GM23338 (cell line): ENCODE results near the gene ABCC6. TPM values are rescaled to one million over a fixed set of nuclear protein-coding genes. Genes with fewer than 3 reads are reported as not detected.

Experiments used
- ATAC-seq: fragments of 200-7000 bp; cut with Tn5 transposase; 3 replicates; pipeline ENCODE4 v1.9.1; 2020
- DNase-seq: peaks from one replicate; pipeline ENCODE4 v3.0.0-alpha.2; 2015; ENCODE audit warnings: low spot score
- H2AFZ ChIP-seq: fragments of 200-600 bp; sonication (generic); 2 replicates; pipeline ENCODE4 v1.8.0; 2016; ENCODE audit warnings: antibody characterized with exemption, mild to moderate bottlenecking, moderate library complexity
- H3F3A ChIP-seq: fragments of 200-600 bp; sonication (generic); replicated peaks from 2 replicates; pipeline ENCODE4 v1.8.0; 2017; ENCODE audit warnings: antibody characterized with exemption, mixed run types, low read depth
- H3K27ac ChIP-seq: fragments of 200-600 bp; sonication (generic); 2 replicates; pipeline ENCODE4 v1.6.1; 2016; ENCODE audit warnings: low read depth
- H3K27me3 ChIP-seq: fragments of 200-600 bp; sonication (generic); 2 replicates; pipeline ENCODE4 v1.8.0; 2016; ENCODE audit warnings: mild to moderate bottlenecking, mixed run types, moderate library complexity; ENCODE audit not compliant: insufficient read depth
- H3K36me3 ChIP-seq: fragments of 200-600 bp; sonication (generic); 2 replicates; pipeline ENCODE4 v1.8.0; 2016; ENCODE audit warnings: mild to moderate bottlenecking; ENCODE audit not compliant: insufficient read depth
- H3K4me1 ChIP-seq: fragments of 200-600 bp; sonication (generic); 2 replicates; pipeline ENCODE4 v1.8.0; 2016; ENCODE audit warnings: mild to moderate bottlenecking, moderate library complexity; ENCODE audit not compliant: insufficient read depth
- H3K4me2 ChIP-seq: fragments of 200-600 bp; sonication (generic); 2 replicates; pipeline ENCODE4 v1.7.1; 2017; ENCODE audit warnings: mixed run types
- H3K4me3 ChIP-seq: fragments of 200-600 bp; sonication (generic); 2 replicates; pipeline ENCODE4 v1.6.1; 2016; ENCODE audit warnings: mixed run types
- H3K79me2 ChIP-seq: fragments of 200-600 bp; sonication (generic); replicated peaks from 2 replicates; pipeline ENCODE4 v1.8.0; 2017; ENCODE audit warnings: mild to moderate bottlenecking; ENCODE audit not compliant: insufficient read depth
- H3K9me2 ChIP-seq: fragments of 200-600 bp; sonication (generic); 2 replicates; pipeline ENCODE4 v1.8.0; 2017; ENCODE audit not compliant: insufficient read depth
- H4K20me1 ChIP-seq: fragments of 200-600 bp; sonication (generic); replicated peaks from 2 replicates; pipeline ENCODE4 v1.8.0; 2017; ENCODE audit warnings: mild to moderate bottlenecking; ENCODE audit not compliant: insufficient read depth
- H3K27ac Mint-ChIP-seq: 2 replicates; pipeline ENCODE4 v1.8.0; 2020; ENCODE audit warnings: inconsistent platforms, mild to moderate bottlenecking, moderate library complexity, mixed read lengths
- H3K27me3 Mint-ChIP-seq: 3 replicates; pipeline ENCODE4 v1.8.0; 2022; ENCODE audit warnings: low read depth, mild to moderate bottlenecking, moderate library complexity, mixed read lengths, inconsistent platforms; ENCODE audit not compliant: insufficient read depth, poor library complexity
- H3K36me3 Mint-ChIP-seq: 3 replicates; pipeline ENCODE4 v1.8.0; 2021; ENCODE audit warnings: low read depth, mild to moderate bottlenecking, inconsistent platforms, moderate library complexity, mixed read lengths
- H3K4me1 Mint-ChIP-seq: 3 replicates; pipeline ENCODE4 v1.8.0; 2020; ENCODE audit warnings: mild to moderate bottlenecking, inconsistent platforms, mixed read lengths
- H3K4me3 Mint-ChIP-seq: 3 replicates; pipeline ENCODE4 v1.8.0; 2021; ENCODE audit warnings: moderate library complexity, mild to moderate bottlenecking, inconsistent platforms, mixed read lengths
- H3K9me3 Mint-ChIP-seq: 3 replicates; pipeline ENCODE4 v1.8.0; 2020; ENCODE audit warnings: moderate library complexity, mild to moderate bottlenecking, inconsistent platforms, mixed read lengths
- CREB1 ChIP-seq: fragments of 250-450 bp; sonication (Bioruptor Pico); IDR thresholded peaks from 2 replicates; pipeline ENCODE4 v1.5.0; 2020; ENCODE audit warnings: low read depth, mild to moderate bottlenecking, moderate library complexity
- EZH2 ChIP-seq: fragments of 200-600 bp; sonication (generic); IDR thresholded peaks from one replicate; pipeline ENCODE4 v1.8.0; 2017; ENCODE audit warnings: antibody characterized with exemption, mild to moderate bottlenecking, low read depth; ENCODE audit not compliant: unreplicated experiment
- EZH2phosphoT487 ChIP-seq: fragments of 200-600 bp; sonication (generic); IDR thresholded peaks from one replicate; pipeline ENCODE4 v1.8.1; 2018; ENCODE audit warnings: antibody characterized with exemption; ENCODE audit not compliant: unreplicated experiment
- JUNB ChIP-seq: IDR thresholded peaks from one replicate; pipeline ENCODE4 v1.6.1; 2016; ENCODE audit warnings: antibody characterized with exemption; ENCODE audit not compliant: unreplicated experiment
- NANOG ChIP-seq: IDR thresholded peaks from 2 replicates; pipeline ENCODE4 v1.6.1; 2016; ENCODE audit warnings: antibody characterized with exemption, borderline replicate concordance
- POLR2AphosphoS5 ChIP-seq: IDR thresholded peaks from 2 replicates; pipeline ENCODE4 v1.6.1; 2016; ENCODE audit warnings: antibody characterized with exemption, low read depth
- STAT1 ChIP-seq: IDR thresholded peaks from one replicate; pipeline ENCODE4 v1.6.1; 2016; ENCODE audit warnings: antibody characterized with exemption; ENCODE audit not compliant: unreplicated experiment
- ZNF114 ChIP-seq: fragments of 250-450 bp; sonication (Bioruptor Pico); IDR thresholded peaks from 2 replicates; pipeline ENCODE4 v1.5.0; 2020; ENCODE audit warnings: mild to moderate bottlenecking, moderate library complexity
- ZNF331 ChIP-seq: fragments of 250-450 bp; sonication (Bioruptor Pico); IDR thresholded peaks from 2 replicates; pipeline ENCODE4 v1.5.0; 2020; ENCODE audit warnings: low read depth, mild to moderate bottlenecking, moderate library complexity
- polyA plus RNA-seq: library from polyadenylated mRNA; unstranded; fragments of >200 nt; fragmentation: Nextera tagmentation; extraction: Ambion mirVana; gene quantifications from 2 replicates; pipeline ENCODE4 v1.2.1, GENCODE V29; 2016
- total RNA-seq: library from RNA; depleted of rRNA; stranded (reverse); fragments of >200 nt; shearing (Covaris generic); gene quantifications from 2 replicates; pipeline ENCODE4 v1.2.3, GENCODE V29; 2014
- TF ChIP-seq, protein P1 (sequence below): IDR thresholded peaks from one replicate; pipeline ENCODE4 v1.6.1; 2018; ENCODE audit warnings: antibody characterized with exemption; ENCODE audit not compliant: unreplicated experiment
- TF ChIP-seq, protein P2 (sequence below): IDR thresholded peaks from 2 replicates; pipeline ENCODE4 v1.6.1; 2016; ENCODE audit warnings: antibody characterized with exemption
- TF ChIP-seq, protein P3 (sequence below): fragments of 250-450 bp; sonication (Bioruptor Pico); IDR thresholded peaks from 2 replicates; pipeline ENCODE4 v1.5.0; 2020; ENCODE audit warnings: mild to moderate bottlenecking, moderate library complexity
- TF ChIP-seq, protein P4 (sequence below), 2 experiments: fragments of 200-600 bp in 1 of 2; sonication (generic) in 1 of 2; conservative IDR thresholded peaks; 2 replicates each; pipeline versions ENCODE4 v1.5.1 to v1.6.1; 2016 to 2017; ENCODE audit warnings: antibody characterized with exemption in 2 of 2, low read depth in 2 of 2, mild to moderate bottlenecking in 2 of 2, moderate library complexity in 1 of 2

The ABCC6 gene
- total and polyA plus RNA-seq, 2 experiments from 2014 or later = 0.73 to 2.8 TPM

DNA sequence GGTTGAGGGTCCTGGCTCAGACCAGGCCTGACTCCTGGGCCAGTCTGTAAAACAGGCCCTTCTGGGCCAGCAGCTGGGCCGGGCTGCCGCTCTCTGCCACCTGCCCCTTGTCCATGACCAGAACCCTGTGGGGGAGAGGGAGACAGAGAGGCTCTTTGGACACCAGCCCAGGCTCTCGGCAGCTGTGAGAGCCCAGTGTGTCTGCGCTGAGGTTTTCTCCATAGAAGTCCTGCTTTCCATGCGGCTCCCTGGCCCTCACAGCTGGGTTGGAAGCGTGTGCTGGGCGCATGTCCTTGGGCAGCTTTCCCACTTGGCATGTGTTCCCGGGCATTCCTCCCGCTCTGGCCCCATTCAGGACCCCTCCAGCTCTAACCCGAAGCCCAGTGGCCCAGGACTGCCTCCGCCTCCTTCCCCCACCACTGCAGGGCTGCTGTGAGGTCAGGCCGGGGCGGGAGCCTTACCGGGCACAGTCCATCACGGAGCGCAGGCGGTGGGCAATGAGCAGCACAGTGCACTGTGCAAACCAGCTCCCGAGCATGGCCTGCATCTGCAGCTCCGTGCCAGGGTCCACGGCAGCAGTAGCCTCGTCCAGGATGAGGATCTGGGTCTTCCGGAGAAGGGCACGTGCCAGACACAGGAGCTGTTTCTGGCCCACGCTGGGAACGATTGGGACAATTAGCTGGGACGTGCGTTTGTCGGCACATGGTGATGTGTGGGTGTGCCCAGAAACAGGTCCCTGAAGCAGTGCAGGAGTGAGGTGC is 73.0 kb downstream of the ABCC6 start:
- peaks cover 4% of the 10 kb centered on the region; the same call in 2 of the 3 replicates for H3K36me3 Mint-ChIP-seq
- no peak overlapping the region for H3K4me3 ChIP-seq

More for the DNA sequence above, 73.0 kb downstream of the ABCC6 start:
- H3K79me2 ChIP-seq = no peaks in the 10 kb centered on the region
- H3K36me3 ChIP-seq = no peaks in the 10 kb centered on the region
- no peak overlapping the region for H2AFZ ChIP-seq
- ATAC-seq (peak; percentile 52), DNase-seq (peak; percentile 28)
- no peaks in the 10 kb centered on the region for H3K27me3 ChIP-seq
- peaks cover 3% of the 10 kb centered on the region; the same call in 1 of the 2 replicates for H3K4me1 ChIP-seq
- TF ChIP-seq EZH2 = no peak
- no peak for TF ChIP-seq EZH2phosphoT487
- TF ChIP-seq, protein P1, sequence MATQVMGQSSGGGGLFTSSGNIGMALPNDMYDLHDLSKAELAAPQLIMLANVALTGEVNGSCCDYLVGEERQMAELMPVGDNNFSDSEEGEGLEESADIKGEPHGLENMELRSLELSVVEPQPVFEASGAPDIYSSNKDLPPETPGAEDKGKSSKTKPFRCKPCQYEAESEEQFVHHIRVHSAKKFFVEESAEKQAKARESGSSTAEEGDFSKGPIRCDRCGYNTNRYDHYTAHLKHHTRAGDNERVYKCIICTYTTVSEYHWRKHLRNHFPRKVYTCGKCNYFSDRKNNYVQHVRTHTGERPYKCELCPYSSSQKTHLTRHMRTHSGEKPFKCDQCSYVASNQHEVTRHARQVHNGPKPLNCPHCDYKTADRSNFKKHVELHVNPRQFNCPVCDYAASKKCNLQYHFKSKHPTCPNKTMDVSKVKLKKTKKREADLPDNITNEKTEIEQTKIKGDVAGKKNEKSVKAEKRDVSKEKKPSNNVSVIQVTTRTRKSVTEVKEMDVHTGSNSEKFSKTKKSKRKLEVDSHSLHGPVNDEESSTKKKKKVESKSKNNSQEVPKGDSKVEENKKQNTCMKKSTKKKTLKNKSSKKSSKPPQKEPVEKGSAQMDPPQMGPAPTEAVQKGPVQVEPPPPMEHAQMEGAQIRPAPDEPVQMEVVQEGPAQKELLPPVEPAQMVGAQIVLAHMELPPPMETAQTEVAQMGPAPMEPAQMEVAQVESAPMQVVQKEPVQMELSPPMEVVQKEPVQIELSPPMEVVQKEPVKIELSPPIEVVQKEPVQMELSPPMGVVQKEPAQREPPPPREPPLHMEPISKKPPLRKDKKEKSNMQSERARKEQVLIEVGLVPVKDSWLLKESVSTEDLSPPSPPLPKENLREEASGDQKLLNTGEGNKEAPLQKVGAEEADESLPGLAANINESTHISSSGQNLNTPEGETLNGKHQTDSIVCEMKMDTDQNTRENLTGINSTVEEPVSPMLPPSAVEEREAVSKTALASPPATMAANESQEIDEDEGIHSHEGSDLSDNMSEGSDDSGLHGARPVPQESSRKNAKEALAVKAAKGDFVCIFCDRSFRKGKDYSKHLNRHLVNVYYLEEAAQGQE = no peak
- TF ChIP-seq, protein P2, sequence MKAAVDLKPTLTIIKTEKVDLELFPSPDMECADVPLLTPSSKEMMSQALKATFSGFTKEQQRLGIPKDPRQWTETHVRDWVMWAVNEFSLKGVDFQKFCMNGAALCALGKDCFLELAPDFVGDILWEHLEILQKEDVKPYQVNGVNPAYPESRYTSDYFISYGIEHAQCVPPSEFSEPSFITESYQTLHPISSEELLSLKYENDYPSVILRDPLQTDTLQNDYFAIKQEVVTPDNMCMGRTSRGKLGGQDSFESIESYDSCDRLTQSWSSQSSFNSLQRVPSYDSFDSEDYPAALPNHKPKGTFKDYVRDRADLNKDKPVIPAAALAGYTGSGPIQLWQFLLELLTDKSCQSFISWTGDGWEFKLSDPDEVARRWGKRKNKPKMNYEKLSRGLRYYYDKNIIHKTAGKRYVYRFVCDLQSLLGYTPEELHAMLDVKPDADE = no peak
- TF ChIP-seq, protein P3, sequence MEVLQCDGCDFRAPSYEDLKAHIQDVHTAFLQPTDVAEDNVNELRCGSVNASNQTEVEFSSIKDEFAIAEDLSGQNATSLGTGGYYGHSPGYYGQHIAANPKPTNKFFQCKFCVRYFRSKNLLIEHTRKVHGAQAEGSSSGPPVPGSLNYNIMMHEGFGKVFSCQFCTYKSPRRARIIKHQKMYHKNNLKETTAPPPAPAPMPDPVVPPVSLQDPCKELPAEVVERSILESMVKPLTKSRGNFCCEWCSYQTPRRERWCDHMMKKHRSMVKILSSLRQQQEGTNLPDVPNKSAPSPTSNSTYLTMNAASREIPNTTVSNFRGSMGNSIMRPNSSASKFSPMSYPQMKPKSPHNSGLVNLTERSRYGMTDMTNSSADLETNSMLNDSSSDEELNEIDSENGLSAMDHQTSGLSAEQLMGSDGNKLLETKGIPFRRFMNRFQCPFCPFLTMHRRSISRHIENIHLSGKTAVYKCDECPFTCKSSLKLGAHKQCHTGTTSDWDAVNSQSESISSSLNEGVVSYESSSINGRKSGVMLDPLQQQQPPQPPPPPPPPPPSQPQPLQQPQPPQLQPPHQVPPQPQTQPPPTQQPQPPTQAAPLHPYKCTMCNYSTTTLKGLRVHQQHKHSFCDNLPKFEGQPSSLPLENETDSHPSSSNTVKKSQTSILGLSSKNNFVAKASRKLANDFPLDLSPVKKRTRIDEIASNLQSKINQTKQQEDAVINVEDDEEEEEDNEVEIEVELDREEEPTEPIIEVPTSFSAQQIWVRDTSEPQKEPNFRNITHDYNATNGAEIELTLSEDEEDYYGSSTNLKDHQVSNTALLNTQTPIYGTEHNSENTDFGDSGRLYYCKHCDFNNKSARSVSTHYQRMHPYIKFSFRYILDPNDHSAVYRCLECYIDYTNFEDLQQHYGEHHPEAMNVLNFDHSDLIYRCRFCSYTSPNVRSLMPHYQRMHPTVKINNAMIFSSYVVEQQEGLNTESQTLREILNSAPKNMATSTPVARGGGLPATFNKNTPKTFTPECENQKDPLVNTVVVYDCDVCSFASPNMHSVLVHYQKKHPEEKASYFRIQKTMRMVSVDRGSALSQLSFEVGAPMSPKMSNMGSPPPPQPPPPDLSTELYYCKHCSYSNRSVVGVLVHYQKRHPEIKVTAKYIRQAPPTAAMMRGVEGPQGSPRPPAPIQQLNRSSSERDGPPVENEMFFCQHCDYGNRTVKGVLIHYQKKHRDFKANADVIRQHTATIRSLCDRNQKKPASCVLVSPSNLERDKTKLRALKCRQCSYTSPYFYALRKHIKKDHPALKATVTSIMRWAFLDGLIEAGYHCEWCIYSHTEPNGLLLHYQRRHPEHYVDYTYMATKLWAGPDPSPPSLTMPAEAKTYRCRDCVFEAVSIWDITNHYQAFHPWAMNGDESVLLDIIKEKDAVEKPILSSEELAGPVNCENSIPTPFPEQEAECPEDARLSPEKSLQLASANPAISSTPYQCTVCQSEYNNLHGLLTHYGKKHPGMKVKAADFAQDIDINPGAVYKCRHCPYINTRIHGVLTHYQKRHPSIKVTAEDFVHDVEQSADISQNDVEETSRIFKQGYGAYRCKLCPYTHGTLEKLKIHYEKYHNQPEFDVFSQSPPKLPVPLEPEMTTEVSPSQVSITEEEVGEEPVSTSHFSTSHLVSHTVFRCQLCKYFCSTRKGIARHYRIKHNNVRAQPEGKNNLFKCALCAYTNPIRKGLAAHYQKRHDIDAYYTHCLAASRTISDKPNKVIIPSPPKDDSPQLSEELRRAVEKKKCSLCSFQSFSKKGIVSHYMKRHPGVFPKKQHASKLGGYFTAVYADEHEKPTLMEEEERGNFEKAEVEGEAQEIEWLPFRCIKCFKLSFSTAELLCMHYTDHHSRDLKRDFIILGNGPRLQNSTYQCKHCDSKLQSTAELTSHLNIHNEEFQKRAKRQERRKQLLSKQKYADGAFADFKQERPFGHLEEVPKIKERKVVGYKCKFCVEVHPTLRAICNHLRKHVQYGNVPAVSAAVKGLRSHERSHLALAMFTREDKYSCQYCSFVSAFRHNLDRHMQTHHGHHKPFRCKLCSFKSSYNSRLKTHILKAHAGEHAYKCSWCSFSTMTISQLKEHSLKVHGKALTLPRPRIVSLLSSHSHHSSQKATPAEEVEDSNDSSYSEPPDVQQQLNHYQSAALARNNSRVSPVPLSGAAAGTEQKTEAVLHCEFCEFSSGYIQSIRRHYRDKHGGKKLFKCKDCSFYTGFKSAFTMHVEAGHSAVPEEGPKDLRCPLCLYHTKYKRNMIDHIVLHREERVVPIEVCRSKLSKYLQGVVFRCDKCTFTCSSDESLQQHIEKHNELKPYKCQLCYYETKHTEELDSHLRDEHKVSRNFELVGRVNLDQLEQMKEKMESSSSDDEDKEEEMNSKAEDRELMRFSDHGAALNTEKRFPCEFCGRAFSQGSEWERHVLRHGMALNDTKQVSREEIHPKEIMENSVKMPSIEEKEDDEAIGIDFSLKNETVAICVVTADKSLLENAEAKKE (CRISPR knock-in tag) = no peak
- no peak for TF ChIP-seq CREB1 (CRISPR knock-in tag)
- TF ChIP-seq JUNB = no peak
- no peak for TF ChIP-seq STAT1
- no peak for TF ChIP-seq POLR2AphosphoS5
- TF ChIP-seq ZNF114 (CRISPR knock-in tag) = no peak
- no peak for TF ChIP-seq ZNF331 (CRISPR knock-in tag)
- TF ChIP-seq NANOG = no peak
- TF ChIP-seq, protein P4, sequence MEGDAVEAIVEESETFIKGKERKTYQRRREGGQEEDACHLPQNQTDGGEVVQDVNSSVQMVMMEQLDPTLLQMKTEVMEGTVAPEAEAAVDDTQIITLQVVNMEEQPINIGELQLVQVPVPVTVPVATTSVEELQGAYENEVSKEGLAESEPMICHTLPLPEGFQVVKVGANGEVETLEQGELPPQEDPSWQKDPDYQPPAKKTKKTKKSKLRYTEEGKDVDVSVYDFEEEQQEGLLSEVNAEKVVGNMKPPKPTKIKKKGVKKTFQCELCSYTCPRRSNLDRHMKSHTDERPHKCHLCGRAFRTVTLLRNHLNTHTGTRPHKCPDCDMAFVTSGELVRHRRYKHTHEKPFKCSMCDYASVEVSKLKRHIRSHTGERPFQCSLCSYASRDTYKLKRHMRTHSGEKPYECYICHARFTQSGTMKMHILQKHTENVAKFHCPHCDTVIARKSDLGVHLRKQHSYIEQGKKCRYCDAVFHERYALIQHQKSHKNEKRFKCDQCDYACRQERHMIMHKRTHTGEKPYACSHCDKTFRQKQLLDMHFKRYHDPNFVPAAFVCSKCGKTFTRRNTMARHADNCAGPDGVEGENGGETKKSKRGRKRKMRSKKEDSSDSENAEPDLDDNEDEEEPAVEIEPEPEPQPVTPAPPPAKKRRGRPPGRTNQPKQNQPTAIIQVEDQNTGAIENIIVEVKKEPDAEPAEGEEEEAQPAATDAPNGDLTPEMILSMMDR (conservative IDR thresholded peaks at IDR 0.05; ENCODE audit: low read depth in 2 of 2) = no peak
- no peaks in the 10 kb centered on the region for H3F3A ChIP-seq
- H3K4me2 ChIP-seq = no peak overlapping the region
- H3K27me3 Mint-ChIP-seq = peaks cover 17% of the 10 kb centered on the region
- no peaks in the 10 kb centered on the region for H3K9me2 ChIP-seq
- peaks cover 3% of the 10 kb centered on the region for H3K4me1 Mint-ChIP-seq
- H3K9me3 Mint-ChIP-seq = no peaks in the 10 kb centered on the region; the same call in 2 of the 3 replicates
- 0 out of 2 replicates have a peak, but pooled peaks cover 3% of the 10 kb centered on the region for H4K20me1 ChIP-seq
- no peak overlapping the region for H3K4me3 Mint-ChIP-seq
- no peak overlapping the region for H3K27ac ChIP-seq
- no peak overlapping the region for H3K27ac Mint-ChIP-seq
